Cardiac fibroblast (primary cell): ENCODE measurements around the gene ALS2.

Source experiments
- DNase-seq, 2 donors: peaks; one replicate each; pipeline versions ENCODE4 v3.0.0 to v3.0.0-alpha.2; 2010; ENCODE audit warnings: low read depth in 2 of 2
- H3K4me3 ChIP-seq, 2 donors: replicated peaks in 1 of 2; 1 replicate in 1 of 2; 2 replicates in 1 of 2; pipeline ENCODE4 v1.5.1; 2011; ENCODE audit warnings: low read depth in 2 of 2, low read length in 2 of 2, mild to moderate bottlenecking in 2 of 2, moderate library complexity in 1 of 2
- TF ChIP-seq, protein P1 (sequence below): IDR thresholded peaks from one replicate; pipeline ENCODE4 v1.5.1; 2011; ENCODE audit warnings: low read depth, mild to moderate bottlenecking, low read length, inconsistent platforms

The ALS2 gene

GRCh38 chr2:201697899-201698298, 82.8 kb downstream of the ALS2 start:
- peak; percentile 69 to 90 for DNase-seq
- H3K4me3 ChIP-seq: peak overlapping the region in 1 of 2 donors; percentile 12
- TF ChIP-seq, protein P1, sequence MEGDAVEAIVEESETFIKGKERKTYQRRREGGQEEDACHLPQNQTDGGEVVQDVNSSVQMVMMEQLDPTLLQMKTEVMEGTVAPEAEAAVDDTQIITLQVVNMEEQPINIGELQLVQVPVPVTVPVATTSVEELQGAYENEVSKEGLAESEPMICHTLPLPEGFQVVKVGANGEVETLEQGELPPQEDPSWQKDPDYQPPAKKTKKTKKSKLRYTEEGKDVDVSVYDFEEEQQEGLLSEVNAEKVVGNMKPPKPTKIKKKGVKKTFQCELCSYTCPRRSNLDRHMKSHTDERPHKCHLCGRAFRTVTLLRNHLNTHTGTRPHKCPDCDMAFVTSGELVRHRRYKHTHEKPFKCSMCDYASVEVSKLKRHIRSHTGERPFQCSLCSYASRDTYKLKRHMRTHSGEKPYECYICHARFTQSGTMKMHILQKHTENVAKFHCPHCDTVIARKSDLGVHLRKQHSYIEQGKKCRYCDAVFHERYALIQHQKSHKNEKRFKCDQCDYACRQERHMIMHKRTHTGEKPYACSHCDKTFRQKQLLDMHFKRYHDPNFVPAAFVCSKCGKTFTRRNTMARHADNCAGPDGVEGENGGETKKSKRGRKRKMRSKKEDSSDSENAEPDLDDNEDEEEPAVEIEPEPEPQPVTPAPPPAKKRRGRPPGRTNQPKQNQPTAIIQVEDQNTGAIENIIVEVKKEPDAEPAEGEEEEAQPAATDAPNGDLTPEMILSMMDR: no peak

DNA sequence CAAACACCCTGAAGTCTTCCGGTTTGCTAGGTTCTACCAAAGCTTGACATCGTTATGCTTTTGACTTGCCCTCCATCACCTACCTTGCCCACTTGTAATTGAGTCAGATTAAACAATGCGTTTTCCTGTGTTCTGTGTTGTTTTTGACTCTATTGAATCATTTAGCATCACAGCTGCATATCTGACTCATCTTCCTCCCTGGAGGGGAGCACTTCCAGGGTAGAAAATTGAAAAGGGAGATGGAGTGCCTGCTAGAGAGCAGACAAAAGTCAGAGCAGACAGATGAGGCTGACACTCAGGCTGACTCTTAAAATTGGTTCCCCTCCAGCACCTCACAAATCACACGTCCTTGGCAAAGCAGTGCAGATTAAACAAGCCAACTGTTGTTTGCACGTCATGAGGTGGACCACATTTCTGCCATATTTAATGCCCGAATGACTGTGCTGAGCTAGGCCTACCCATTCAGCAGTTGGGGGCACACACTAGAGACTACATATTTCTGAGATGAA, 84.5 kb downstream of the ALS2 start:
- DNase-seq: peak; percentile 77 to 95
- H3K4me3 ChIP-seq: no peak overlapping the region
- TF ChIP-seq, protein P1: no peak

GRCh38 chr2:201685156-201685555, 95.6 kb downstream of the ALS2 start:
- no peak overlapping the region for H3K4me3 ChIP-seq
- no peak for DNase-seq
- TF ChIP-seq, protein P1: no peak

- H3K4me3 ChIP-seq: no peak overlapping the region
- peak in 1 of 2 donors; percentile 45 for DNase-seq
- TF ChIP-seq, protein P1: peak; percentile 65
Observed at GRCh38 chr2:201680743-201681142, 100.0 kb downstream of the ALS2 start.

DNA sequence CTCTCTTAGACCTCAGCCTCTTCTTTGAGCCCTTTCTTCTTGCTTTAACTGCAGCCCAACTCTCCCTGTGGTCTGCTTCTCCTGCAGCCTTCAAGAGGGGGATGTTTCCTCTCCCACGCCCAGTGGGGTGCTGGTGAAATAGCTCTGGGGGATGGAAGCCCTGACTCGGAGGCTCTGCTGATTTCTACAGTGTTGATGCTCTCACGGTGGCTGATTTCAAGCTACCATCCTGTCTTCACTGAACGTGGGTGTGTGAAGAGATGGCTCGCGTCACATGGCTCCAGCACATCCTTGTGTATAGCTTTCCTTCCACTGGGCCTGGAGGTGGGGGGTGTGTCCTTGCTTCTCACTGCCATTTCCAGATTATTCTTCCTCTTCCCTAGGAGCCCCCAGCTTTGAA, 102.3 kb downstream of the ALS2 start:
- DNase-seq: no peak
- TF ChIP-seq, protein P1: no peak
- H3K4me3 ChIP-seq: no peak overlapping the region

- DNase-seq: no peak
- TF ChIP-seq, protein P1: no peak
- no peak overlapping the region for H3K4me3 ChIP-seq
Observed at GRCh38 chr2:201675454-201675853, 105.3 kb downstream of the ALS2 start.

- DNase-seq: no peak
- TF ChIP-seq, protein P1: no peak
- no peak overlapping the region for H3K4me3 ChIP-seq
Observed at GRCh38 chr2:201674794-201675193, 105.9 kb downstream of the ALS2 start.
